H1 (cell line): ENCODE data around the gene NR4A1. TPM values are rescaled to one million over a fixed set of nuclear protein-coding genes. Genes with fewer than 3 reads are reported as not detected.

Experiments used
- CTCF ChIA-PET: fragments of 300-600 bp; sonication (Branson Sonifier 250); formaldehyde crosslinking; loops from one replicate; lab custom pipeline; 2021; ENCODE audit not compliant: partially characterized antibody; lab: Charles Lee
- POLR2A ChIA-PET: fragments of 300-600 bp; sonication (Branson Sonifier 250); formaldehyde crosslinking; loops from one replicate; lab custom pipeline; 2021; ENCODE audit warnings: inconsistent platforms; ENCODE audit not compliant: partially characterized antibody; lab: Charles Lee
- DNase-seq, 2 experiments: peaks; one replicate each; pipeline versions ENCODE4 v3.0.0 to v3.0.0-alpha.2; 2010 to 2022; ENCODE audit warnings: low spot score in 2 of 2, low read depth in 1 of 2, mixed read lengths in 1 of 2
- FAIRE-seq: peaks from 2 replicates; lab custom pipeline; 2011; peaks lifted over from hg19 to GRCh38; lab: Jason Lieb, UNC
- H2AFZ ChIP-seq: 2 replicates; pipeline ENCODE4 v1.8.1; 2012; ENCODE audit warnings: low read length, inconsistent platforms
- H2AK5ac ChIP-seq: 2 replicates; pipeline ENCODE4 v1.6.1; 2013; ENCODE audit warnings: low read depth, low read length
- H2BK120ac ChIP-seq: replicated peaks from 2 replicates; pipeline ENCODE3; 2013; ENCODE audit warnings: low read depth, low read length, inconsistent platforms
- H2BK12ac ChIP-seq: 2 replicates; pipeline ENCODE4 v1.6.1; 2013; ENCODE audit warnings: low read depth, low read length
- H2BK15ac ChIP-seq: 2 replicates; pipeline ENCODE4 v1.6.1; 2013; ENCODE audit warnings: low read length
- H2BK20ac ChIP-seq: 2 replicates; pipeline ENCODE4 v1.6.1; 2013; ENCODE audit warnings: low read length
- H2BK5ac ChIP-seq: 2 replicates; pipeline ENCODE4 v1.6.1; 2013; ENCODE audit warnings: low read depth, low read length
- H3K14ac ChIP-seq: 2 replicates; pipeline ENCODE4 v1.6.1; 2013; ENCODE audit warnings: inconsistent platforms; ENCODE audit not compliant: insufficient read length
- H3K18ac ChIP-seq: 2 replicates; pipeline ENCODE4 v1.6.1; 2013; ENCODE audit warnings: low read length; ENCODE audit errors: extremely low read depth
- H3K23ac ChIP-seq: 2 replicates; pipeline ENCODE4 v1.6.1; 2013; ENCODE audit warnings: inconsistent platforms; ENCODE audit not compliant: insufficient read length
- H3K23me2 ChIP-seq: 2 replicates; pipeline ENCODE4 v1.6.1; 2013; ENCODE audit warnings: low read depth, low read length
- H3K27ac ChIP-seq: 2 replicates; pipeline ENCODE4 v1.6.1; 2011; ENCODE audit warnings: low read depth, low read length, inconsistent platforms
- H3K27me3 ChIP-seq, 4 experiments: replicated peaks in 1 of 4; 1 replicate in 1 of 4; 2 replicates in 3 of 4; pipeline versions ENCODE4 v1.6.1 to v1.8.1; 2011 to 2013; ENCODE audit warnings: low read length in 3 of 4, mild to moderate bottlenecking in 3 of 4, inconsistent platforms in 2 of 4, mixed read lengths in 2 of 4, moderate library complexity in 1 of 4; ENCODE audit not compliant: control insufficient read depth in 3 of 4, insufficient read depth in 3 of 4; ENCODE audit errors: extremely low read depth in 1 of 4
- H3K36me3 ChIP-seq, 4 experiments: 2 replicates each; pipeline versions ENCODE4 v1.6.1 to v1.8.1; 2011 to 2013; ENCODE audit warnings: mild to moderate bottlenecking in 4 of 4, low read length in 3 of 4, moderate library complexity in 2 of 4, control low read depth in 1 of 4, inconsistent platforms in 1 of 4; ENCODE audit not compliant: insufficient read depth in 4 of 4, control insufficient read depth in 2 of 4
- H3K4ac ChIP-seq: replicated peaks from 2 replicates; pipeline ENCODE3; 2013; ENCODE audit warnings: low read length, low read depth, mixed read lengths, inconsistent platforms; ENCODE audit not compliant: insufficient read length
- H3K4me1 ChIP-seq, 4 experiments: replicated peaks in 1 of 4; 1 replicate in 1 of 4; 2 replicates in 3 of 4; pipeline versions ENCODE4 v1.6.1 to v1.8.1; 2011 to 2013; ENCODE audit warnings: low read length in 3 of 4, inconsistent platforms in 2 of 4, mixed read lengths in 1 of 4; ENCODE audit not compliant: insufficient read depth in 4 of 4, control insufficient read depth in 3 of 4
- H3K4me2 ChIP-seq, 2 experiments: 2 replicates each; pipeline versions ENCODE4 v1.6.1 to v1.8.1; 2011 to 2013; ENCODE audit warnings: low read depth in 2 of 2, low read length in 2 of 2, control low read depth in 1 of 2, inconsistent platforms in 1 of 2, mild to moderate bottlenecking in 1 of 2; ENCODE audit not compliant: insufficient read depth in 1 of 2
- H3K4me3 ChIP-seq, 4 experiments: fragments of 200-600, 300-600 bp in 1 of 4; sonication (generic), shearing (Covaris generic), sonication (Bioruptor Twin) in 1 of 4; 2 replicates each; pipeline versions ENCODE4 v1.5.1 to v1.8.1; 2011 to 2016; ENCODE audit warnings: low read length in 4 of 4, low read depth in 3 of 4, control low read depth in 2 of 4, inconsistent platforms in 2 of 4, mild to moderate bottlenecking in 2 of 4, mixed read lengths in 1 of 4, moderate library complexity in 1 of 4; ENCODE audit not compliant: insufficient read depth in 2 of 4; ENCODE audit errors: extremely low read depth in 1 of 4
- H3K56ac ChIP-seq: replicated peaks from 2 replicates; pipeline ENCODE3; 2013; ENCODE audit warnings: low read depth, mild to moderate bottlenecking, mixed read lengths, low read length, inconsistent platforms; ENCODE audit not compliant: insufficient read length
- H3K79me1 ChIP-seq: 2 replicates; pipeline ENCODE4 v1.6.1; 2013; ENCODE audit warnings: low read depth, low read length, control low read depth
- H3K79me2 ChIP-seq, 2 experiments: 2 replicates each; pipeline versions ENCODE4 v1.6.1 to v1.8.1; 2012 to 2013; ENCODE audit warnings: low read length in 2 of 2, mild to moderate bottlenecking in 2 of 2, inconsistent platforms in 1 of 2; ENCODE audit not compliant: insufficient read depth in 2 of 2, control insufficient read depth in 1 of 2
- H3K9ac ChIP-seq, 4 experiments: replicated peaks in 1 of 4; 1 replicate in 1 of 4; 2 replicates in 3 of 4; pipeline versions ENCODE4 v1.6.1 to v1.8.1; 2011 to 2013; ENCODE audit warnings: low read depth in 3 of 4, low read length in 3 of 4, control low read depth in 2 of 4, mild to moderate bottlenecking in 2 of 4, moderate library complexity in 2 of 4, inconsistent platforms in 1 of 4; ENCODE audit errors: extremely low read depth in 1 of 4
- H3K9me3 ChIP-seq, 2 experiments: 2 replicates each; pipeline versions ENCODE4 v1.6.1 to v1.8.1; 2012 to 2013; ENCODE audit warnings: mild to moderate bottlenecking in 2 of 2, moderate library complexity in 2 of 2, control low read depth in 1 of 2, inconsistent platforms in 1 of 2, low read depth in 1 of 2, low read length in 1 of 2, mixed read lengths in 1 of 2; ENCODE audit not compliant: insufficient read depth in 2 of 2
- H4K20me1 ChIP-seq, 2 experiments: replicated peaks in 1 of 2; 2 replicates each; pipeline versions ENCODE3 to v1.8.1; 2011 to 2013; ENCODE audit warnings: inconsistent platforms in 2 of 2, low read length in 2 of 2, mild to moderate bottlenecking in 1 of 2; ENCODE audit not compliant: insufficient read depth in 2 of 2, control insufficient read depth in 1 of 2
- H4K5ac ChIP-seq: 2 replicates; pipeline ENCODE4 v1.6.1; 2013; ENCODE audit warnings: low read length, low read depth, mixed read lengths, inconsistent platforms; ENCODE audit not compliant: insufficient read length
- H4K8ac ChIP-seq: 2 replicates; pipeline ENCODE4 v1.8.0; 2013; ENCODE audit warnings: mild to moderate bottlenecking, moderate library complexity, low read length, inconsistent platforms; ENCODE audit not compliant: insufficient read depth; ENCODE audit errors: extremely low read depth
- H4K91ac ChIP-seq: replicated peaks from 2 replicates; pipeline ENCODE3; 2013; ENCODE audit warnings: low read length, mixed read lengths, inconsistent platforms; ENCODE audit not compliant: insufficient read length
- CBX5 ChIP-seq: fragments of 300-800, 300-1000 bp; sonication (generic); IDR thresholded peaks from 2 replicates; pipeline ENCODE4 v1.7.1; 2016; ENCODE audit warnings: antibody characterized with exemption, low read length, low read depth
- FOSL1 ChIP-seq: IDR thresholded peaks from 2 replicates; pipeline ENCODE4 v1.6.1; 2011; ENCODE audit warnings: mild to moderate bottlenecking, low read depth, low read length, moderate library complexity; ENCODE audit not compliant: insufficient read depth
- TBP ChIP-seq: IDR thresholded peaks from 2 replicates; pipeline ENCODE4 v1.6.1; 2011; ENCODE audit warnings: low read depth, low read length, improper control_type of control experiment
- WGBS, 2 experiments: shearing (Covaris generic) in 1 of 2; methylation state at CpG; one replicate each; pipeline versions ENCODE4 v1.1.6 to v1.1.7; 2013 to 2015; ENCODE audit warnings: low lambda C conversion rate in 2 of 2, mixed read lengths in 2 of 2, inconsistent platforms in 1 of 2, low coverage in 1 of 2, missing lambda C conversion rate in 1 of 2; ENCODE audit not compliant: insufficient replicate concordance in 2 of 2, insufficient coverage in 1 of 2, insufficient read length in 1 of 2; ENCODE audit errors: extremely low coverage in 1 of 2, missing lambda C conversion rate in 1 of 2; 5-methylcytosine and 5-hydroxymethylcytosine counted together
- polyA plus RNA-seq, 7 experiments: library from polyadenylated mRNA; depleted of rRNA in 3 of 7; stranded (reverse) in 5 of 7; unstranded in 2 of 7; fragments of >200 nt in 5 of 7; fragments of 200-250 nt in 2 of 7; gene quantifications; 1 replicate in 5 of 7; 2 replicates in 1 of 7; 4 replicates in 1 of 7; pipeline versions ENCODE4 v1.2.1 to v1.2.3, GENCODE V29; 2011 to 2013; ENCODE audit warnings: missing spikeins in 2 of 7, mixed read lengths in 2 of 7
- total RNA-seq: library from RNA; stranded (reverse); fragmentation: NEBNext Ultra II Directional; extraction: Animal tissue kit (Norgen Biotek cat#: 25700); gene quantifications from 2 replicates; pipeline ENCODE4 v1.2.1, GENCODE V29; 2021

The NR4A1 gene
- total and polyA plus RNA-seq, 2 of the 8 experiments (the other 6 are each of a cell fraction or from before 2014, with no cell fraction given): 18.7 to 23.3 TPM

DNA sequence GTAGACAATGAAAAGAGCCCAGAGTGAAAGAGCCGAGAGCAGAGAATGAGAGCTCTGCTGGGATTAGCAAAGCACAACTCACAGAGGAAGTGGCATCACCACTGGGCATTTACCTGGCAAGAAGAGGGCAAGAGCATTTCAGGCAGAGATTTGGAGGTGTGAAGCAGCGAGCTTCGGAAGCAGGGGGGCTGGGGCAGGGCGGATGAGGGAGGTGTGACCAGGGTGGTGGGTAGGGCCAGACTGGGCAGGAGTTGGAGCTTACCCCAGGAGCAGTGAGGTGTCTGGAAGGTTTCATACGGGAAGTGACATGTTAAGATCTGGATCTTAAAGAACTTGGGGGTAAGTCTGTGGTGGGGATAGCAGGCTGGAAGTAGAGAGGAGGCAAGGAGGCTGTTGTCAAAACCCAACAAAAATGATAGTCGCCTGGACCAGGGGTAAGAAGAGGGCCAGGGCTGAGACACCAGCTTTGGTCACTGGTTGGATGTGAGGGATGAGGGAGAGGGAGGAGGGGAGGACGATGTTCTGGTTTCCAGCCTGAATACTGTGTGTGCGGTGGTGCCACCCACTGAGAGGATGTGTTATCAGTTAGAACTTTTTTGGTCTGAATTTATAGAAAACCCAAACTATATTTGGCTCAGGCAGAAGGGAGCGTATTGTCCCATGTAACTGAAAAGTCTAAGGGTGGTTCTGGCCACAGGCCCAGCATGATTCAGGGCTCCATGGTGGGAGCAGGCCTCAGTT lies 33.4 kb downstream of the NR4A1 start:
- 83% methylated on average over 9 of the region's 9 CpGs; no CpG with 5 or more reads in 1 of the 2 experiments for WGBS, 2 experiments
- no peak overlapping the region for H3K9ac ChIP-seq
- DNase-seq: no peak

More for the DNA sequence above, 33.4 kb downstream of the NR4A1 start:
- TF ChIP-seq FOSL1 (no peak), TBP (no peak), CBX5 (no peak)
- POLR2A ChIA-PET: interaction anchor here (0.8 to 7.7 kb wide), 3 partner anchors 15 to 57 kb away, joined by 3 to 82 read pairs (median 4); partner anchors contain the start of gene ATG101
- no peaks in the 10 kb centered on the region; the same call in 1 of the 2 replicates for H3K79me1 ChIP-seq
- no peaks in the 10 kb centered on the region for H3K9me3 ChIP-seq
- H3K14ac ChIP-seq: no peak overlapping the region
- H2AK5ac ChIP-seq: no peak overlapping the region
- H2BK5ac ChIP-seq: no peak overlapping the region
- no peak overlapping the region for H3K56ac ChIP-seq
- no peaks in the 10 kb centered on the region for H3K79me2 ChIP-seq
- H3K23me2 ChIP-seq: peaks cover 3% of the 10 kb centered on the region; the same call in 1 of the 2 replicates
- H4K91ac ChIP-seq: no peak overlapping the region
- CTCF ChIA-PET: interaction anchor here (0.7 to 11.5 kb wide), 16 partner anchors 9 to 277 kb away, joined by 3 to 205 read pairs (median 6); partner anchors contain the start of gene ATG101
- no peak overlapping the region for H2AFZ ChIP-seq
- H3K4me3 ChIP-seq: no peak overlapping the region
- no peaks in the 10 kb centered on the region for H3K36me3 ChIP-seq
- peaks cover 0 to 7% (median 1%) of the 10 kb centered on the region in 4 experiments; a peak in 4 of 7 replicates for H3K27me3 ChIP-seq
- no peak for FAIRE-seq
- no peak overlapping the region for H3K4me2 ChIP-seq
- no peak overlapping the region for H4K5ac ChIP-seq
- H2BK12ac ChIP-seq: 0 out of 2 replicates have a peak overlapping the region, but pooled peaks have one; percentile 39
- no peak overlapping the region for H3K4ac ChIP-seq
- H3K18ac ChIP-seq: no peak overlapping the region
- no peak overlapping the region for H2BK120ac ChIP-seq
- H4K20me1 ChIP-seq: peaks cover 0 to 4% of the 10 kb centered on the region in 2 experiments
- no peak overlapping the region for H4K8ac ChIP-seq
- no peak overlapping the region for H2BK20ac ChIP-seq
- H3K4me1 ChIP-seq: peaks cover 0 to 30% (median 11%) of the 10 kb centered on the region in 4 experiments; a peak in 5 of 7 replicates
- no peak overlapping the region for H2BK15ac ChIP-seq
- H3K23ac ChIP-seq: no peak overlapping the region
- H3K27ac ChIP-seq: no peak overlapping the region
